SU-DHL-6 (cell line): ENCODE data around the gene PRSS58.

Experiments used
- H2AFZ ChIP-seq: fragments of 200-600 bp; sonication (generic); 2 replicates; pipeline ENCODE4 v1.6.1; 2014; ENCODE audit warnings: low read depth, mild to moderate bottlenecking, moderate library complexity, mixed read lengths, antibody characterized with exemption, low read length; ENCODE audit not compliant: severe bottlenecking
- H3F3A ChIP-seq: fragments of 200-600 bp; shearing (Covaris generic); 2 replicates; pipeline ENCODE4 v1.6.0; 2016; ENCODE audit warnings: antibody characterized with exemption, mild to moderate bottlenecking; ENCODE audit not compliant: insufficient read depth
- H3K27ac ChIP-seq: fragments of 200-600 bp; sonication (generic); 2 replicates; pipeline ENCODE4 v1.5.1; 2016; ENCODE audit warnings: low read depth, mild to moderate bottlenecking, low read length, moderate library complexity, mixed read lengths
- H3K27me3 ChIP-seq: fragments of 200-600 bp; sonication (generic), shearing (Covaris generic); 2 replicates; pipeline ENCODE4 v1.6.0; 2014; ENCODE audit warnings: mild to moderate bottlenecking, low read length
- H3K36me3 ChIP-seq: fragments of 200-600 bp; sonication (generic); 2 replicates; pipeline ENCODE4 v1.6.1; 2014; ENCODE audit warnings: mild to moderate bottlenecking, low read length, mixed read lengths
- H3K4me2 ChIP-seq: fragments of 300-600, 200-600 bp; shearing (Covaris generic), sonication (generic); 2 replicates; pipeline ENCODE4 v1.6.0; 2014; ENCODE audit warnings: low read length, low read depth, mild to moderate bottlenecking; ENCODE audit not compliant: poor library complexity, severe bottlenecking
- H3K4me3 ChIP-seq: fragments of 200-600 bp; sonication (generic); 2 replicates; pipeline ENCODE4 v1.5.1; 2014; ENCODE audit warnings: antibody characterized with exemption, low read length, mild to moderate bottlenecking, mixed read lengths; ENCODE audit not compliant: insufficient read depth, poor library complexity, severe bottlenecking
- H3K79me2 ChIP-seq: fragments of 200-600 bp; sonication (generic); 2 replicates; pipeline ENCODE4 v1.6.1; 2014; ENCODE audit warnings: mild to moderate bottlenecking, low read length, moderate library complexity; ENCODE audit not compliant: insufficient read depth
- H3K9ac ChIP-seq: fragments of 200-600 bp; sonication (generic); 2 replicates; pipeline ENCODE4 v1.7.0; 2014; ENCODE audit warnings: mild to moderate bottlenecking, low read length
- H3K9me2 ChIP-seq: fragments of 200-600 bp; sonication (generic); replicated peaks from 2 replicates; pipeline ENCODE4 v1.6.1; 2014; ENCODE audit warnings: low read length; ENCODE audit not compliant: insufficient read depth
- H3K9me3 ChIP-seq: fragments of 200-600 bp; sonication (generic); 2 replicates; pipeline ENCODE4 v1.6.1; 2014; ENCODE audit warnings: low read length, mixed read lengths; ENCODE audit not compliant: insufficient read depth
- H4K20me1 ChIP-seq: fragments of 200-600 bp; sonication (generic); 2 replicates; pipeline ENCODE4 v1.6.1; 2014; ENCODE audit warnings: low read depth, mild to moderate bottlenecking, antibody characterized with exemption, low read length, moderate library complexity, mixed read lengths
- EZH2phosphoT487 ChIP-seq: fragments of 200-600 bp; sonication (generic), shearing (Covaris generic); conservative IDR thresholded peaks from 2 replicates; pipeline ENCODE4 v1.6.1; 2018; ENCODE audit warnings: mild to moderate bottlenecking, antibody characterized with exemption, low read length, moderate library complexity, mixed read lengths
- TF ChIP-seq, protein P1 (sequence below): fragments of 200-600 bp; sonication (generic); IDR thresholded peaks from one replicate; pipeline ENCODE4 v1.5.1; 2017; ENCODE audit warnings: antibody characterized with exemption, mild to moderate bottlenecking, low read length, moderate library complexity; ENCODE audit not compliant: insufficient read depth, poor library complexity, severe bottlenecking

The PRSS58 gene

DNA sequence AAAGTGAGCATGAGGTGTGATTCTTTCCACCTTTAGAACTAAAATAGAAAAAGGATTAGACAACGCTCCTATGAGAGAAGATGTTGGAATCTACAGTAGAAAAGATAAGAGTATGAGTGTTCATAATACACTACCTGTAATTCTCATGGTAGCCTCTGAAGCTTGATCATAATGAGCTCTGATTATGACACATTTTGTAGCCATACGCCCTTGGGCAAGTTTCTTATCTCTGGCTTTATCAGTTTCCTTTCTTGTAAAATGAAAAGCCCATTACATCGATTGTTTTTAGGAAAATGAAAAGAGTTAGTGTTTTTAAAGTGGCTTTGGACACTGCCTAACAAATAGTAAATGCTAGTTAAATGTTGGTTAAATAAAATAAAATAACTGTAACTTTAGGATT, 22.4 kb upstream of the PRSS58 start:
- TF ChIP-seq, protein P1, sequence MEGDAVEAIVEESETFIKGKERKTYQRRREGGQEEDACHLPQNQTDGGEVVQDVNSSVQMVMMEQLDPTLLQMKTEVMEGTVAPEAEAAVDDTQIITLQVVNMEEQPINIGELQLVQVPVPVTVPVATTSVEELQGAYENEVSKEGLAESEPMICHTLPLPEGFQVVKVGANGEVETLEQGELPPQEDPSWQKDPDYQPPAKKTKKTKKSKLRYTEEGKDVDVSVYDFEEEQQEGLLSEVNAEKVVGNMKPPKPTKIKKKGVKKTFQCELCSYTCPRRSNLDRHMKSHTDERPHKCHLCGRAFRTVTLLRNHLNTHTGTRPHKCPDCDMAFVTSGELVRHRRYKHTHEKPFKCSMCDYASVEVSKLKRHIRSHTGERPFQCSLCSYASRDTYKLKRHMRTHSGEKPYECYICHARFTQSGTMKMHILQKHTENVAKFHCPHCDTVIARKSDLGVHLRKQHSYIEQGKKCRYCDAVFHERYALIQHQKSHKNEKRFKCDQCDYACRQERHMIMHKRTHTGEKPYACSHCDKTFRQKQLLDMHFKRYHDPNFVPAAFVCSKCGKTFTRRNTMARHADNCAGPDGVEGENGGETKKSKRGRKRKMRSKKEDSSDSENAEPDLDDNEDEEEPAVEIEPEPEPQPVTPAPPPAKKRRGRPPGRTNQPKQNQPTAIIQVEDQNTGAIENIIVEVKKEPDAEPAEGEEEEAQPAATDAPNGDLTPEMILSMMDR = no peak
- no peak for TF ChIP-seq EZH2phosphoT487
- H3K27me3 ChIP-seq = no peaks in the 10 kb centered on the region
- no peak overlapping the region for H2AFZ ChIP-seq

DNA sequence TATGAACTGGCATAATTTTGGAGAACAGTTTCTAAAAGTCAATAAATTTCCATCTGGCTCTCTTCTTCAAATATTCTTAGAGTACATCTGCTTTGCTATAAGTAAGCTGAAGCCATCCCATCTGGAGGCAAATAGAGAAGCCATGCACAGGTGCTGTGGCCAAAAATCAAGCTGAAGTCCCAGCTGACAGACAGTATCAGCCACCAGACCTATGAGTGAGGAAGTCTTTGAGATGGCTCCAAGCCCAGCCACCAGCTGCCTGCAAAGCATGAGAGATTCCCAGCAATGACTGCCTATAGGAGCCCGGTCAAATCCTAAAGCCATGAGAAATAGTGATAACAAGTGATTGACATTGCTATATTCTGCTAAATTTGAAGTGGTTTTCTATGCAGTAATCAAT, 21.7 kb upstream of the PRSS58 start:
- Histone ChIP-seq H3K4me3 (no peak overlapping the region), H3K79me2 (no peaks in the 10 kb centered on the region), H3F3A (no peaks in the 10 kb centered on the region), H3K9me3 (no peaks in the 10 kb centered on the region), H3K27me3 (no peaks in the 10 kb centered on the region), H3K4me2 (no peak overlapping the region), H3K27ac (no peak overlapping the region), H4K20me1 (no peaks in the 10 kb centered on the region), H2AFZ (no peak overlapping the region), H3K36me3 (no peaks in the 10 kb centered on the region), H3K9ac (no peak overlapping the region), H3K9me2 (no peaks in the 10 kb centered on the region)
- TF ChIP-seq, protein P1 = no peak
- no peak for TF ChIP-seq EZH2phosphoT487

More for the DNA sequence above, 22.4 kb upstream of the PRSS58 start:
- Histone ChIP-seq H4K20me1 (no peaks in the 10 kb centered on the region), H3K4me2 (no peak overlapping the region), H3K9ac (no peak overlapping the region), H3K27ac (no peak overlapping the region), H3F3A (no peaks in the 10 kb centered on the region), H3K4me3 (no peak overlapping the region), H3K9me3 (no peaks in the 10 kb centered on the region), H3K36me3 (no peaks in the 10 kb centered on the region), H3K9me2 (no peaks in the 10 kb centered on the region), H3K79me2 (no peaks in the 10 kb centered on the region)

DNA sequence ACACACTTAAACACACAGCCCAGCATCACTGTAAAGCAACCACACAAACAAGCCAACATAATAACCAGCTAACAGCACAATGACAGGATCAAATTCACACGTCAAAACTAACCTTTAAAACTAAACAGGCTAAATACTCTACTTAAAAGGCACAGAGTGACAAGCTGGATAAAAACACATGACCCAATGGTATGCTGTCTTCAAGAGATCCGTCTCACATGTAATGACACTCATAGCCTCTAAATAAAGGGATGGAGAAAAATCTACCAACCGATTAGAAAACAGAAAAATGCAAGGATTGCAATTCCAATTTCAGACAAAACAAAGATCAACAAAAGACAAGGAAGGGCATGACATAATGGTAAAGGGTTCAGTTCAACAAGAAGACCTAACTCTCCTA, 17.2 kb upstream of the PRSS58 start:
- Histone ChIP-seq H4K20me1 (no peaks in the 10 kb centered on the region), H3K4me3 (no peak overlapping the region), H3K9ac (no peak overlapping the region), H2AFZ (no peak overlapping the region), H3K9me3 (no peaks in the 10 kb centered on the region), H3K9me2 (no peaks in the 10 kb centered on the region), H3K27ac (no peak overlapping the region), H3K4me2 (no peak overlapping the region), H3F3A (no peaks in the 10 kb centered on the region), H3K79me2 (no peaks in the 10 kb centered on the region), H3K36me3 (no peaks in the 10 kb centered on the region), H3K27me3 (no peaks in the 10 kb centered on the region)
- TF ChIP-seq, protein P1 = no peak
- TF ChIP-seq EZH2phosphoT487 = no peak

DNA sequence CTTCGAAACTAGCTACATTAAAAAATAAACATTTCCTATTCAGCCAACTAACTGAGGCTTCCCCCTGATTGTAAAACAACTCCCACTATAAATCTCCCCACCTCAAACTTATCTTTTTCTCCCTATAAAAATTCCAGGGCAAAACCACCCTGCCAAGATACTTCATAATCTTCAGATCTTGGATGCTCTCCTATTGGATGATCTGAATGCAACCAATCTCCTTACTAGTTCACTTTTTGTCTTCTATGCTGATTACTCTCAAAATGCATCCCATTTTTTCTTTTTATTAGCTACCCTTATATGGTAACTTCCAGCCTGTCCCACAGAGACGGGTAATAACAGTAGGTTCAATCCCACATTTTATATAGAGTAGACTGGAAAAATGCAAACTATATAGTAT, 15.0 kb upstream of the PRSS58 start:
- Histone ChIP-seq H3K9ac (no peak overlapping the region), H3K4me3 (no peak overlapping the region), H3K9me2 (no peaks in the 10 kb centered on the region), H3F3A (no peaks in the 10 kb centered on the region), H3K79me2 (no peaks in the 10 kb centered on the region), H3K36me3 (no peaks in the 10 kb centered on the region), H2AFZ (no peak overlapping the region), H3K27ac (no peak overlapping the region), H3K9me3 (no peaks in the 10 kb centered on the region), H3K4me2 (no peak overlapping the region), H4K20me1 (no peaks in the 10 kb centered on the region), H3K27me3 (no peaks in the 10 kb centered on the region)
- no peak for TF ChIP-seq EZH2phosphoT487
- TF ChIP-seq, protein P1 = no peak
